Glomerular visceral epithelial cell (primary cell): ENCODE results near the gene OOSP2.
"Not testable (repeated sequence)": the region's sequence is repeated elsewhere in the genome, so short reads cannot be mapped to it uniquely, and the experiment has no call there.

Source experiments
- DNase-seq: peaks from one replicate; pipeline ENCODE4 v3.0.0-alpha.2; 2016; ENCODE audit errors: extremely low spot score

OOSP2 gene

GRCh38 chr11:60040109-60040508 is at the start of gene OOSP2:
TSS of gene OOSP2 (plus strand) at chr11:60040409. CDS start at chr11:60040460, 51 bp downstream.
- DNase-seq = no peak

DNA sequence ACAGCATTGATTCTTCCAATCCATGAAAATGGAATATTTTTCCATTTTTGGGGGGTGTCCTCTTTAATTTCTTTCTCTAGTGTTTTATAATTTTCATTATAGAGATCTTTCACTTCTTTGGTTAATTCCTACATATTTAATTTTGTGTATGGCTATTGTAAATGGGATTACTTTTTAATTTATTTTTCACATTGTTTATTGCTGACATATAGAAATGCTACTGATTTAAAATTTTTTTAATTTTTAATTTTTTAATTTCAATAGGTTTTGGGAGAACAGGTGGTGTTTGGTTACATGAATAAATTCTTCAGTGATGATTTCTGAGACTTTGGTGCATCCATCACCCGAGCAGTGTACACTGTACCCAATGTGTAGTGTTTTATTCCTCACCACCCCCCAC is 49.8 kb upstream of the OOSP2 start:
- no peak for DNase-seq

GRCh38 chr11:59992425-59992824 is 47.8 kb upstream of the OOSP2 start:
- no peak for DNase-seq

DNA sequence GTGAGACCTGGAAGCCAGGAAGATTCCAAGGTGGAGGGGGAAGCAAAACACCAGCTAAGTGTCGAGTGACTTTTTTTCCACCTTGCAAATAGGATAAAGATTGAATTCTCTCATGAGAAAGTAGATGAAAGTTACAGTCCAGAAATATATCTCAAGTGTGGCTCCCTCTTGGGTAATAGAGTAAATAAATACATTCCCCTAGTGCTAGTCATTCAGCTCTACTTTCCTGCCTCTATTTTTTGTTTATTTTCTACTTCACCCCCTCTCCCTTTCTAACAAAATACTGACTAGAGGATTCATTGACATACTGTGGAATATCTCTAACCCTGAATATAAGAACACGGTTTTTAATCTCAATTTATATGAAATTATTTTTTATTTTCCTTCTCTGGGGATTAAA is 42.4 kb upstream of the OOSP2 start:
- DNase-seq = no peak

DNA sequence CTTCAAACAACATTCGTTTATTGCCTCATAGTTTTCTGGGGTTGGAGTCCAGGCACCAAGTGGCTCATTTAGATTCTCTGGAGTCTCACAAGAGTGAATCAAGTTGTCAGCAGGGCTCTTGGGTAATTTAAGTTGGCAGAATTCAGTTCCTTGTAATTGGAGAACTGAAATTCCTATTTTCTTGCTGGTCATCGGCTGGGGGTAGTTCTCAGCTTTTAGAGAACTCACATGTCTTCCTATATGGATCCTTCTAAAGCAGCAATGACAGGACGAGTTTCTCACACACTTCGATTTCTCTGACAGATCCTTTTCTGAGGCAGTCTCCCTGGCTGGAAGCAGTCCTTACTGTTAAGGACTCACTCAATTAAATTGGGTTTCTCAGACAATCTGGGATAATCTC is 40.5 kb upstream of the OOSP2 start:
- no peak for DNase-seq

- DNase-seq = no peak
Observed at GRCh38 chr11:60003729-60004128, 36.5 kb upstream of the OOSP2 start.

- peak; percentile 10 for DNase-seq
Observed at GRCh38 chr11:60005360-60005759, 34.8 kb upstream of the OOSP2 start.

- DNase-seq = no peak
Observed at GRCh38 chr11:60016881-60017280, 23.3 kb upstream of the OOSP2 start, which contains the start of gene OOSP4B. TSS of gene OOSP4B (plus strand) at chr11:60017181.

GRCh38 chr11:60018058-60018457 is 22.2 kb upstream of the OOSP2 start:
- no peak for DNase-seq

GRCh38 chr11:60020376-60020775 is 19.8 kb upstream of the OOSP2 start:
- DNase-seq = not testable (repeated sequence)

DNA sequence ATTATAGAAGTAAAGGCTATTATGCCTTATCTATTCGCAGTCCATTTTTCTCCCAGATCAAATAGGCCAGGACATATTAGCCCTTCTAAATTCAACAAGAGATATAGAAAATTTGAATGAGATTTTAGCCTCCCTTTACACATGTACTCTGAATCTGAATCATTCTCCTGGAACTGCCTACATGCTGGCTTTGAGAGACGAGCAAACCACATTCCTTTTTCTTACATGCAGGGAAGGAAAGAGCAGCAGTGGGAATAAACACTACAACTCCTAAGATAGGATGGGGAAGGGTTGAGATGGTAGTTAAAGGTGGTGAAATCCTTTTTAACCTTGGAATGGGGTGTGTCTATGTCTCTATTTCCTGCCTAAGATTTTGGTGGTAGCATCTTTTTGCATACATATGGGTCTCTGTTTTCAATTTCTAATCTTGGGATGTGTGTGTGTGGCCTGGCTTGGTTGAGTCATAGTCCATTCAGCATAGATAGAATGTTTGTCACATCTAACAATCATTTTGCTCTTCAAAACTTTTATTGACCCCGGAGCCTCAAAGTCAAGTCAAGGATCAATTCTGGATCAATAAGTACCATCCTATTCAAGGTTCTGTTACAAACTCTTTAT is 11.1 kb upstream of the OOSP2 start:
- DNase-seq = no peak

GRCh38 chr11:60050422-60050821 is 10.2 kb downstream of the OOSP2 start:
- DNase-seq = not testable (repeated sequence)

DNA sequence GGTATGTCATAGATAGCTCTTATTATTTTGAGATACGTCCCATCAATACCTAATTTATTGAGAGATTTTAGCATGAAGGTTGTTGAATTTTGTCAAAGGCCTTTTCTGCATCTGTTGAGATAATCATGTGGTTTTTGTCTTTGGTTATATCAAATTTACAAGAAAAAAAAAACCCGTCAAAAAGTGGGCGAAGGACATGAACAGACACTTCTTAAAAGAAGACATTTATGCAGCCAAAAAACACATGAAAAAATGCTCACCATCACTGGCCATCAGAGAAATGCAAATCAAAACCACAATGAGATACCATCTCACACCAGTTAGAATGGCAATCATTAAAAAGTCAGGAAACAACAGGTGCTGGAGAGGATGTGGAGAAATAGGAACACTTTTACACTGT is 10.6 kb downstream of the OOSP2 start:
- DNase-seq = not testable (repeated sequence)

GRCh38 chr11:60056349-60056969 is 16.2 kb downstream of the OOSP2 start, which contains the start of gene MS4A3:
TSS of gene MS4A3 (plus strand) at chr11:60056665. CDS start at chr11:60061161, 4,496 bp downstream.
- DNase-seq = no peak

DNA sequence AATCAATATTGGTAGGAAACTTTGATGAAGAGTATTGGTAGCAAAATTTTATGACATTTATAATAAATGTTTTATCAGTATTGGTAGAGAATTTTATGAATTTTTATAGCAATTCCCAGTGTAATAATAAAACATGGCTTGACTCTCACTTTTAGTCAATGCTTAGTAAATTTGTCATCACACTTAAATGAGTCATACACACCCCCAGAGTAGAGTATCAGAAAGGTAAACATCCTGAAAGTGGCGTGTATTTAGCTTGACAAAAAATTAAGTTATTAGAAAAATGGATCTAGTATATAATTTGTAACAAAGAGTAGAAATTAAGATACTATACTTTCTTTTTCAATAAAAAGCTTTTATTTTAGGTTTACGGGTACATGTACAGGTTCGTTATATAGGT is 18.8 kb downstream of the OOSP2 start:
- DNase-seq = no peak

DNA sequence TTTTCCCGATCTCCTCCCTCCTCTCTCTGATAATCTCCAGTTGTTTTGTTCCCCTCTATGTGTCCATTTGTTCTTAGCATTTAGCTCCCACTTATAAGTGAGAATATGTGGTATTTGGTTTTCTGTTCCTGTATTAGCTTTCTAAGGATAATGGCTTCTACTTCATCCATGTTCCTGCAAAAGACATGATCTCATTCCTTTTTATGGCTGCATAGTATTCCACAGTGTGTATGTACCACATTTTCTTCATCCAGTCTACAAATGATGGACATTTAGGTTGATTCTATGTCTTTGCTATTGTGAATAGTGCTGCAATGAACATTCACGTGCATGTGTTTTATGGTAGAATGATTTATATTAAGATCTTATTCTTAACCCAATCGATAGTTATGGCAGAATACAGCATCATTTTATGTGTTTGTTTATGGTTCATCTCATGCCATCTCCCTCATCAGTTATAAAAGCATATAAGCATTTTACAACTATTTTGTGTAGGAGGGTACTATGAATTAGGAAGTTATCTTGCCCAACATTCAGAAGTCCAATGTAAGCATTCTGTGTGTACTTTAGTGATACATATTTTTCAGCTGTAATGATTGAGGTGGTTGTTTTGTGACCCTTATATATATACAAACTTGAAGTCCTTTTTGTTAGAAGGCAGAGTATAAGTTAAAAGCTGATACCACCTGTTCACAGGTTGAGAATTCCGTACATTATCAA is 19.5 kb downstream of the OOSP2 start:
- DNase-seq = no peak

- DNase-seq = no peak
Observed at GRCh38 chr11:60064111-60064510, 23.9 kb downstream of the OOSP2 start.

DNA sequence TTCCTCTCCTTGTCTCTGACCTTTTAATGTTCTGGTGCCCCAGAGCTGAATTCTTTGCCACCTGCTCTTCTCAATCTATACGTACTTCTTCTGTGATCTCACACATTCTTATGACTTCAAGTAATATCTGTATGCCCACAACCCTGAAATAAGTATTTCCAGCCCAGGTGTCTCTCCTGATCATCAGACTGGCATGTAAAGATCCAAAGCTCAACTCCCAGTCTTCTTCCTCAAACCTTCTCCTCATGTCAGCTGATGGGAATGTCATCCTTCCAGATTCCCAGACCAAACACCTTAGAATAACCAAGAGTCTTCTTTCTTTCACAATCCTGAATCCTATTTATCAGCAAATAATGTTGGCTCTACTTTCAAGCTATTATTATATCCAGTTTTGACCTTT is 25.6 kb downstream of the OOSP2 start:
- no peak for DNase-seq

DNA sequence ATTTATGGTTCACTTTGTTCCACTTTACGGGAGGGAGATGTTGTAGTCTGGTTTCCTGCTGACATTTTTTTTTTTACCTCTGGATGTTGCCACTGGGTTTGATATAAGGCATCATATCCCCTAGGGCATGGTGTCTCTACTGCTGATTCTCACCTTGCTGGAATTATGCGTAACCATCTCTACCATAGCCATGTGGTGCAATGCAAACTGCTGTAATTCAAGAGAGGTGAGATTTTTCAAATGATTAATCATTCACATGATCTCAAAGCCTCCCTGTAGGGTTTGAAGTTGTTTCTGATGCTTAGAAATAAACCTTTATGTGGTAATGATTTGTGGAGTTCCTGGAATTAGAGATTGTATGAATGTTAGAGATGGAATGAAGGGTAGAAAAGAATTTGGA is 29.2 kb downstream of the OOSP2 start:
- no peak for DNase-seq

- DNase-seq = not testable (repeated sequence)
Observed at GRCh38 chr11:60071644-60072043, 31.4 kb downstream of the OOSP2 start.

GRCh38 chr11:60077216-60077817 is 37.1 kb downstream of the OOSP2 start:
- DNase-seq = no peak

- no peak for DNase-seq
Observed at GRCh38 chr11:60077981-60078380, 37.8 kb downstream of the OOSP2 start.

- no peak for DNase-seq
Observed at GRCh38 chr11:60078745-60079144, 38.5 kb downstream of the OOSP2 start.
